Astrocyte of the spinal cord (primary cell): Measurements from ENCODE around the gene ERO1B.

Experiments
- DNase-seq: peaks from one replicate; pipeline ENCODE4 v3.0.0; 2011; ENCODE audit warnings: low read depth, low spot score
- H3K4me3 ChIP-seq: 2 replicates; pipeline ENCODE4 v1.5.1; 2011; ENCODE audit warnings: low read depth, mild to moderate bottlenecking, low read length, moderate library complexity
- in situ Hi-C: cut with HindIII; loops from 2 replicates; pipeline ENCODE4 v1.10.0; 2017; ENCODE audit warnings: low sequenced_read_pairs
- TF ChIP-seq, protein P1 (sequence below): IDR thresholded peaks from 2 replicates; pipeline ENCODE4 v1.5.1; 2012; ENCODE audit warnings: low read depth, mild to moderate bottlenecking, low read length, inconsistent platforms

ERO1B gene

DNA sequence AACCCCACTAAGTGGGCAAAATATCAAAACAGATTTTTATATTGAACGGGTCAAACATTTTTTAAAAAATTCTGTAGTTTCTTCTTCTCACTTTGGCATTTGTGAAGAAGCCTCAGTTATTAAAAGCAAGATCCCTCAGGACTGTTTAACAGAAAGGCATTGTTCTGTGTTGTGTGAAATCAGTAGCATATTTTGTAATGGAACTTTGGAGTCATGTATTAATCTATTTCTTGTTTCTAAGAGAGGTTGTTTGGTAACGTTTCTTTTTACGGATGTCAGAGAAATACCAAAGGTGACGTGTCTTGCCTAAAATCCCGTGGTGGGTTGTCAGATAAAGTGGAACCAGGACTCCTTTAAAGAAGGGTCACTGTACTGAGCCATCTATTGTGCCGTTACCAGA, 115.7 kb downstream of the ERO1B start:
- DNase-seq, result no peak
- in situ Hi-C loops, result no loop called here
- TF ChIP-seq, protein P1, sequence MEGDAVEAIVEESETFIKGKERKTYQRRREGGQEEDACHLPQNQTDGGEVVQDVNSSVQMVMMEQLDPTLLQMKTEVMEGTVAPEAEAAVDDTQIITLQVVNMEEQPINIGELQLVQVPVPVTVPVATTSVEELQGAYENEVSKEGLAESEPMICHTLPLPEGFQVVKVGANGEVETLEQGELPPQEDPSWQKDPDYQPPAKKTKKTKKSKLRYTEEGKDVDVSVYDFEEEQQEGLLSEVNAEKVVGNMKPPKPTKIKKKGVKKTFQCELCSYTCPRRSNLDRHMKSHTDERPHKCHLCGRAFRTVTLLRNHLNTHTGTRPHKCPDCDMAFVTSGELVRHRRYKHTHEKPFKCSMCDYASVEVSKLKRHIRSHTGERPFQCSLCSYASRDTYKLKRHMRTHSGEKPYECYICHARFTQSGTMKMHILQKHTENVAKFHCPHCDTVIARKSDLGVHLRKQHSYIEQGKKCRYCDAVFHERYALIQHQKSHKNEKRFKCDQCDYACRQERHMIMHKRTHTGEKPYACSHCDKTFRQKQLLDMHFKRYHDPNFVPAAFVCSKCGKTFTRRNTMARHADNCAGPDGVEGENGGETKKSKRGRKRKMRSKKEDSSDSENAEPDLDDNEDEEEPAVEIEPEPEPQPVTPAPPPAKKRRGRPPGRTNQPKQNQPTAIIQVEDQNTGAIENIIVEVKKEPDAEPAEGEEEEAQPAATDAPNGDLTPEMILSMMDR, result no peak
- H3K4me3 ChIP-seq, result no peak overlapping the region
